Measurements from ENCODE around the gene TMEM132A. TPM values are rescaled to one million over a fixed set of nuclear protein-coding genes. Genes with fewer than 3 reads are reported as not detected.

Gene TMEM132A
- total RNA-seq, 6 experiments from 2014 or later, result 0.76 to 4.2 (median 1.7) TPM

- H3K4me3 ChIP-seq, result no peak overlapping the region
- H3K27me3 ChIP-seq, result no peaks in the 10 kb centered on the region
- WGBS (ENCODE audit: insufficient coverage, low coverage, low lambda C conversion rate, missing lambda C conversion rate), result 70% methylated on average over 5 of the region's 21 CpGs
- H3K36me3 ChIP-seq, result no peaks in the 10 kb centered on the region
- no peaks in the 10 kb centered on the region for H3K9me3 ChIP-seq
- no peaks in the 10 kb centered on the region for H3K4me1 ChIP-seq
- intact Hi-C loops (cut with DNase I), result no loop called here
- ATAC-seq (no peak), DNase-seq (no peak)
- H3K27ac ChIP-seq, result no peak overlapping the region
- TF ChIP-seq, protein P1, sequence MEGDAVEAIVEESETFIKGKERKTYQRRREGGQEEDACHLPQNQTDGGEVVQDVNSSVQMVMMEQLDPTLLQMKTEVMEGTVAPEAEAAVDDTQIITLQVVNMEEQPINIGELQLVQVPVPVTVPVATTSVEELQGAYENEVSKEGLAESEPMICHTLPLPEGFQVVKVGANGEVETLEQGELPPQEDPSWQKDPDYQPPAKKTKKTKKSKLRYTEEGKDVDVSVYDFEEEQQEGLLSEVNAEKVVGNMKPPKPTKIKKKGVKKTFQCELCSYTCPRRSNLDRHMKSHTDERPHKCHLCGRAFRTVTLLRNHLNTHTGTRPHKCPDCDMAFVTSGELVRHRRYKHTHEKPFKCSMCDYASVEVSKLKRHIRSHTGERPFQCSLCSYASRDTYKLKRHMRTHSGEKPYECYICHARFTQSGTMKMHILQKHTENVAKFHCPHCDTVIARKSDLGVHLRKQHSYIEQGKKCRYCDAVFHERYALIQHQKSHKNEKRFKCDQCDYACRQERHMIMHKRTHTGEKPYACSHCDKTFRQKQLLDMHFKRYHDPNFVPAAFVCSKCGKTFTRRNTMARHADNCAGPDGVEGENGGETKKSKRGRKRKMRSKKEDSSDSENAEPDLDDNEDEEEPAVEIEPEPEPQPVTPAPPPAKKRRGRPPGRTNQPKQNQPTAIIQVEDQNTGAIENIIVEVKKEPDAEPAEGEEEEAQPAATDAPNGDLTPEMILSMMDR (IDR thresholded peaks at IDR 0.05), result no peak
- no peak for TF ChIP-seq POLR2A (IDR thresholded peaks at IDR 0.05)
These were observed 10.7 kb downstream of the TMEM132A start for GRCh38 chr11:60934790-60935605.

DNA sequence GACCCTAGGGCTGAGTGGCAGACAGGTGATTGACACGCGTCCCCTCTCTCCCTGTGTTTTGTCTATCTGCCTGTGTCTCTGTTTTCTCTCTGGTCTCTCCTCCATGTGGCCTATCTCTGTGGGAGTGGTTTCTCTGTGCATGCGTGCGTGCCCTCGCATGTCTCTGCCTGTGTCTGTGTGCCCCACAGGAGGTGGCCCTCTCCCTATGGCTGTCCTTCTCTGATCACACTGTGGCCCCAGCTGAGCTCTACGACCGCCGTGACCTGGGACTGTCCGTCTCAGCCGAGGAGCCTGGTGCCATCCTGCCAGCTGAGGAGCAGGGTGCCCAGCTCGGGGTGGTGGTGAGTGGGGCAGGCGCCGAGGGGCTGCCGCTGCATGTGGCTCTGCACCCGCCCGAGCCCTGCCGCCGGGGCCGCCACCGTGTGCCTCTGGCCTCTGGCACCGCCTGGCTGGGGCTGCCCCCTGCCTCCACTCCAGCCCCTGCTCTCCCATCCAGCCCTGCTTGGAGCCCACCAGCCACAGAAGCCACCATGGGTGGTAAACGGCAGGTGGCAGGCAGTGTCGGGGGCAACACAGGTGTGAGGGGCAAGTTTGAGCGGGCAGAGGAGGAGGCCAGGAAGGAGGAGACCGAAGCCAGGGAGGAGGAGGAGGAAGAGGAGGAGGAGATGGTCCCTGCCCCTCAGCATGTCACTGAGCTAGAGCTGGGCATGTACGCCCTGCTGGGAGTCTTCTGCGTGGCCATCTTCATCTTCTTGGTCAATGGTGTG is 11.6 kb downstream of the TMEM132A start:
- ATAC-seq, result peak in 3 of 4 donors; percentile 2 to 6 (median 6)
- intact Hi-C loops (cut with DNase I), result no loop called here

GRCh38 chr11:60936467-60937143 is 12.3 kb downstream of the TMEM132A start:
- Histone ChIP-seq H3K36me3 (peaks cover 0 to 6% (median 0%) of the 10 kb centered on the region in 4 donors), H3K27ac (peak overlapping the region in 2 of 3 donors; percentile 30 to 37), H3K9me3 (no peaks in the 10 kb centered on the region), H3K4me3 (no peak overlapping the region), H3K27me3 (no peaks in the 10 kb centered on the region), H3K4me1 (no peaks in the 10 kb centered on the region)
- TF ChIP-seq, protein P1 (IDR thresholded peaks at IDR 0.05), result no peak
- DNase-seq (no peak), ATAC-seq (peak in 2 of 4 donors; percentile 5 to 7)
- 86% methylated on average over 1 of the region's 18 CpGs for WGBS (ENCODE audit: insufficient coverage, low coverage, low lambda C conversion rate, missing lambda C conversion rate)
- intact Hi-C loops (cut with DNase I), result no loop called here

More for the DNA sequence above, 11.6 kb downstream of the TMEM132A start:
- no peak for DNase-seq
- no peaks in the 10 kb centered on the region for H3K36me3 ChIP-seq
- TF ChIP-seq POLR2A (IDR thresholded peaks at IDR 0.05), result no peak
- TF ChIP-seq, protein P1 (IDR thresholded peaks at IDR 0.05), result no peak
- H3K4me3 ChIP-seq, result no peak overlapping the region
- 77% methylated on average over 9 of the region's 27 CpGs for WGBS (ENCODE audit: insufficient coverage, low coverage, low lambda C conversion rate, missing lambda C conversion rate)
- no peaks in the 10 kb centered on the region for H3K4me1 ChIP-seq
- H3K27ac ChIP-seq, result no peak overlapping the region
- no peaks in the 10 kb centered on the region for H3K27me3 ChIP-seq
- no peaks in the 10 kb centered on the region for H3K9me3 ChIP-seq

GRCh38 chr11:60937144-60937527 is 12.9 kb downstream of the TMEM132A start:
- TF ChIP-seq POLR2A (IDR thresholded peaks at IDR 0.05), result no peak
- TF ChIP-seq, protein P1 (IDR thresholded peaks at IDR 0.05), result no peak
- Histone ChIP-seq H3K27ac (peak overlapping the region in 2 of 3 donors; percentile 30 to 37), H3K36me3 (peaks cover 0 to 9% (median 0%) of the 10 kb centered on the region in 4 donors), H3K4me1 (no peaks in the 10 kb centered on the region), H3K27me3 (no peaks in the 10 kb centered on the region), H3K4me3 (no peak overlapping the region), H3K9me3 (no peaks in the 10 kb centered on the region)
- DNase-seq, result no peak
- WGBS (ENCODE audit: insufficient coverage, low coverage, low lambda C conversion rate, missing lambda C conversion rate), result 79% methylated on average over 4 of the region's 12 CpGs
- peak; percentile 54 to 67 (median 58) for ATAC-seq
- intact Hi-C loops (cut with DNase I), result no loop called here
